GM18508 (cell line): ENCODE measurements around the gene HLA-A.
"Not testable (repeated sequence)": the region's sequence is repeated elsewhere in the genome, so short reads cannot be mapped to it uniquely, and the experiment has no call there.

Experiments
- ATAC-seq: cut with Tn5 transposase; IDR thresholded peaks from one replicate; pipeline ENCODE4 v1.9.1; 2021; ENCODE audit warnings: moderate number of reproducible peaks; ENCODE audit not compliant: insufficient read depth, unreplicated experiment

The HLA-A gene

GRCh38 chr6:29958046-29958445 is 15.7 kb downstream of the HLA-A start:
- no peak for ATAC-seq

DNA sequence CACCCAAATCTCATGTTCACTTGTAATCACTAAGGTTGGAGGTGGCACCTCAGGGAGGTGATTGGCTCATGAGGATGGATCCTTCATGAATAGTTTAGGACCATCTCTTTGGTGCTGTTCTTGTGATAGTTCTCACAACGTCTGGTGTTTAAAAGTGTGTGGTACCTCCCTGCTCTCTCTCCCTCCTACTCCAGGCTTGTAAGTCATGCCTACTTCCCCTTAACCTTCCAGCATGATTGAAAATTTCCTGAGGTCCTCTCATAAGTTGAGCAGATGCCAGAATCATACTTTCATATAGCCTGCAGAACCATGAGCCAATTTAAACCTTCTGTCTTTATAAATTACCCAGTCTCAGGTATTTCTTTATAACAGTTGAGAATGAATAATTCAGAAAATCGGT is 16.6 kb downstream of the HLA-A start:
- no peak for ATAC-seq

- ATAC-seq = no peak
Measured at GRCh38 chr6:29959467-29959866, 17.1 kb downstream of the HLA-A start.

DNA sequence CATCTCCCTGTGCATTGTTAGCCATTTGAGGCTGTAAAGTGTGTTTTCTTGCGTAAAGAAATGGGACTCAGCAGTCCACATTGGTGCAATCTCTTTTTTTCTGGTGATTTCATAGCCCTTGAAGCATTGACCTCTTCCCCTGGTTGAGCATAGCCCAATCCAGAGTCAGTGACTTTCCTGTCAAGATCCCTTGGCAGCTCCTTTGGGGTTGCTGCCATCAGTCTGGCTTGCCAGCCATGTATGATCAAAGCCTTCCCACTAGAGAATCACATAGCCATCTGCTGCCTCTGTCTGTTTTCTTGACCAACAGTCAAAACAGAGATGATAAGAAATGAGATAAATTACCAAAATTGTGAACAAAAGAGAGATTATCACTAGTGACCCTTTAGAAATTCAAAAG is 19.6 kb downstream of the HLA-A start:
- ATAC-seq = no peak

GRCh38 chr6:29963697-29964096 is 21.4 kb downstream of the HLA-A start:
- ATAC-seq = not testable (repeated sequence)

DNA sequence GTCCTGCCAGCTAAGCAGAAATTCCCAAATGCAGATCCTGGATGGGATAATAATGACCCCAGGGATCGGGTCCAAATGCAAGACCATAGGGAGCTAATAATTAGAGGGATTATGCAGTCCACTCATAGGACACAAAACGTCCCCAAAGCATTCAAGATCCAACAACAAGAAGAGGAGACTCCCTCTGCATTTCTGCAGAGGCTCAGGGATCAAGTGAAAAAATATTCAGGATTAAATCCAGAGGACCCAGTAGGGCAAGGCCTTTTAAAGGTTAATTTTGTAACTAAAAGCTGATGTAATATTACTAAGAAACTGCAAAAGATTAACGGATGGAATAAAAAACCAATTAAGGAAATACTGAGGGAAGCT is 22.2 kb downstream of the HLA-A start:
- no peak for ATAC-seq

DNA sequence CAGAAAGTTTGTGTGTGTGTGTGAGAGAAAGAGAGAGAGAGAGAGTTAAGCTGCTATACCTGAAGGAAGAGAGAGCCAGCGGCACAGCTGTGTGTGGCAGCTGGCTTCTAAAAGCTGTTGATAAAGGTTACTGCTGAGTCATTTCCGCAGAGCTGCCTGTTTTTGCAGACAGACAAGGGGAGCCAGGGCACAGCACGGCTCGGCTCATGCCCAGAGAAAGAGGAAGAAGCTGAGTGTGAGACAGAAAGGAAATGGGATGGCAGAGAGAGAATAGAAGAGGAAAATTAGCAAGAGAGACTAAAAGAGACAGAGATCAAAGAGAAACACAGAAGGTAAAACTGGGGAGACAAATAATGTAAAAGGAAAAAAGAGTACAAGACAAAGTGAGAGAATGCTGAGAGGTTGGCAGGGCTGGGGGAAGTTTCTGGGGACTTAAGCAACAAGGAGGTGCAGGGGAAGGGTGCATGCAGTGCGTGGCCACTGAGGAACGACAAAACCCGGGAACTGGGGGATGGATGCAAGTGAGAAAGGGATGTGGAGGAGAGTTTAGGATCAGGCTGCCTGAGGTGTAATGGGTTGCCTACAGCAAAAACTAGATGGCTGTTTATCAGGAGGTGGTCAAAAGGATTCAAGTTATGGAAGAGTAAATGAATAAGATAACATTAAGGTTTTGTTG is 22.7 kb downstream of the HLA-A start:
- peak; percentile 71 for ATAC-seq

DNA sequence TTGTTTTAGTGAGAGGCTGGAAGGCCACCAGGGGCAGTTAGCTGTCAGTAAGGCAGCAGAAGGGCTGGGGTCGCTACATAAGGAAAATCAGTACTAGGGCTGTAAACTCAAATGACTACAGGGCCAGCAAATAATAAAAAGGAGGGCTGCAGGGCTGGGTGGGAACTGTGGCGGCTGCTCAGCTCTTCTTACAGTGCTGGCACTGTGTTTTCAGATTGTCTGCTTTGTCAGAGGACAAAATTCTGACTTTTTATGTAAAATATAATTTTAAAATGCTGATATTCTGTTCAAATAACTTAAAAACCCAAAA is 23.2 kb downstream of the HLA-A start:
- no peak for ATAC-seq

GRCh38 chr6:29965873-29966601 is 23.7 kb downstream of the HLA-A start:
- ATAC-seq = no peak

- no peak for ATAC-seq
Measured at GRCh38 chr6:29967379-29968010, 25.2 kb downstream of the HLA-A start.

DNA sequence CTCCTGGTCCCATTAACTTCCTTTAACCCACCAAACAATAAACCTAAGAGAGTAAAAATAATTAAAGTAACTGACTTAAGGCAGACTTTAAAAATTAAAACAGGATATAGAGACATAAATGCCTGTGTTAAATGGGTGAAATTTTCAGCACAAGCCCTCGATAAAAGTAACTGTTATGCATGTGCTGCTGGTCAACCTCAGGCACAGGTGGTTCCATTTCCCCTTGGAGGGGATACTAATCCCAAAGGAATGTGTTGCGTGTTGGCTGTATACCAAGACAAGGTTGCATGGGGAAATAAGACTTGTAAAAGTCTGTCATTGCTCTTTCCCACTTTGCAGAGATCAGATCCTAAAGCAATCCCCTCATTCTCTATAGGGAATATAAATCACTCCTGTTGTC is 25.8 kb downstream of the HLA-A start:
- no peak for ATAC-seq

GRCh38 chr6:29968905-29969304 is 26.6 kb downstream of the HLA-A start:
- no peak for ATAC-seq

GRCh38 chr6:29970711-29971110 is 28.4 kb downstream of the HLA-A start:
- no peak for ATAC-seq

GRCh38 chr6:29974901-29975560 is 32.7 kb downstream of the HLA-A start:
- no peak for ATAC-seq

GRCh38 chr6:29975561-29975907 is 33.2 kb downstream of the HLA-A start:
- ATAC-seq = no peak

- ATAC-seq = no peak
Measured at GRCh38 chr6:29976253-29976587, 33.9 kb downstream of the HLA-A start.

- no peak for ATAC-seq
Measured at GRCh38 chr6:29976588-29977424, 34.5 kb downstream of the HLA-A start.

- ATAC-seq = no peak
Measured at GRCh38 chr6:29977425-29977727, 35.0 kb downstream of the HLA-A start.

GRCh38 chr6:29980013-29980412 is 37.7 kb downstream of the HLA-A start:
- ATAC-seq = not testable (repeated sequence)

GRCh38 chr6:29980511-29980910 is 38.2 kb downstream of the HLA-A start:
- ATAC-seq = no peak
